Activated CD4-positive, alpha-beta T cell treated with anti-CD3 and anti-CD28 coated beads, Interleukin-2, amount 50 U/mL, for 48 hours (primary cell): Measurements from ENCODE around the gene CSNK2A3.
"Not testable (repeated sequence)": the region's sequence is repeated elsewhere in the genome, so short reads cannot be mapped to it uniquely, and the experiment has no call there.

Source experiments
- DNase-seq, 2 experiments: peaks; one replicate each; pipeline ENCODE4 v3.0.0-alpha.2; 2020

CSNK2A3 gene

DNA sequence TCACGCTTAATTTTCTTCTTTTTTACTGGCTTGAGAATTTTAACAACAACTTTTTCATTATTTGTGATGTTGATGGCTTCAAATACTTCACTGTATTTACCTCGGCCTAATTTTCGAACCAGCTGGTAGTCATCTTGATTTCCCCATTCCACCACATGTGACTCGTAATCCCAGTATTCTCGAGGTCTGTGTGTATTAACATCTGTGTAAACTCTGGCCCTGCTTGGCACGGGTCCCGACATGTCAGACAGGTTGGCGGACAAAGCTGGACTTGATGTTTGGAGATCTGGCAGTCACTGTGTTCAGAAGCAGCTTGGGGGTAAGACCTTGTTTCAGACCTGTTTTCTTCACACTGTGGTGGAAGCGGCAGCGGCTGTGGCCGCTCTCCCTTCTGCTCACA, at the start of gene CSNK2A3:
CSNK2A3 (minus strand) TSS at position 373 of the 400 bp plus-strand sequence; CDS start at position 242, 131 bp downstream.
- not testable (repeated sequence) for DNase-seq

DNA sequence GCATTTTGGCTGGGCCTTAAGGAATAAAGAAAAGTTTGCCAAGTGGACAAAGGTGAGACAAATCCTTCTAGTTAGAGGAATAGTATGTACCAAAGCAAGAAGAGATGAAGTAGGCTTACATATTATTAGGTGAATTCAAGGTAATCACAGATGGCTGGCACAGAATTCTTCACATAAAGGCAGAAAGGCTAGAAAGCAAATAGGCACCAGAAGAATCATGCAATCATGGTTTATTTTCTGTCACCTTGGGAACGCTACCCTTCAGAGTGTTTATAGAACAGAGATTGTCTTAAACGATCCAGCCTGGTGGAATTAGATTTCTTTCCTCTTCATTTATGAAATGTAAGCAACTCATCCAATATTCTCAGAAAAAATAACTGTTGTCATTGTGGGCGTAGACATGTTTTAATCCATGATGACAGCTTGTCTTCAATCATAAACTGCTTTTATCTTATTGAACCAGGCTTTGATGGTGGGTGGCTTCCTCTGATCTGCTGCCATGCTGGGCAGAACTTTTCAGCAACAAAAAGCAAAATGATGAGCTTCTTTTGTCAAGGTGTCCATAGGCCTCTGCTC, 49.0 kb upstream of the CSNK2A3 start:
- no peak for DNase-seq

DNA sequence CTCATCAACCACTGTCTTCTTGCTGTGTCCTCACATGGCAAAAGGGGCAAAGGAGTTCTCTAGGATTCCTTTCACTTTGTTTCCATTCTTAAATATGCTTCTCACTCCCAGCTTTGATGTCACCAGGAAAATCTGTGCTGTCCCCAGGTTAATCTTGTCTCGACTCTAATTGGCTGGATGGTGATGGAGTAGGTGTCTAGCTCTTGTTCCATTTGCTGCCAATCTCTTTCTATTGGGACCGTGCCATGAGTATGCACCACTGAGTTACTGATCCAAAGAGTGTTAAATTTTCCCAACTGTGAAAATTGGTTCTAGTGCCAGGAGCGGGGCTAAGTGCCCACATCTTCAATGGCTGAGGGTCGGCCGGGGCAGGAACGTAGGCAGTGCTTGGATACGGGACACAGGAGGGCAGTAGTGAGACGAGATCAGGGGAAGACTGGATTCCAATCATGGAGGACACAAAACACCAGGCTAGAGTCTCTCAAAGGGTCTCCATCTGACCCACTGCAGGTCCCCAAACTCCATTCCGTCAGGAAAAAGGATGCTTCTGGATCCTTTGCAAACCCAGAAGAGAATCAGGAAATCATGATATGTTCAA, 47.7 kb upstream of the CSNK2A3 start:
- DNase-seq = peak in 1 of 2 experiments; percentile 4

DNA sequence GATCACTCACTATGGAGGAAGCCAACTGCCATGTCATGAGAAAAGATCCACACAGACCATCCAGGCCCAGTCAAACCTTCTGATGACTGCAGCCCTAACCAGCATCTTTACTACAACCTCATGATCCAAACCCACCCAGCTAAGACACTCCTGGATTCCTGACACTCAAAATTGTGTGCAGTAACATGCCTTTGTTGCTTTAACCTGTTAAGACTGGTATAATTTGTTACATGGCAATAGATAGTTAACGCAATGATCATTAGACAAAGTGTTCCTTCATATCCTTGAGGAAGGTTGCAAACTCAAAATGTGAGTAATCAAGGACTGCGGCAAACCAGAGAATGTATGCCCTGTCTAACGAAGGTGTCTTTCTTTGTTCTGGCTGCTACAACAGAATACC, 47.1 kb upstream of the CSNK2A3 start:
- DNase-seq = no peak

DNA sequence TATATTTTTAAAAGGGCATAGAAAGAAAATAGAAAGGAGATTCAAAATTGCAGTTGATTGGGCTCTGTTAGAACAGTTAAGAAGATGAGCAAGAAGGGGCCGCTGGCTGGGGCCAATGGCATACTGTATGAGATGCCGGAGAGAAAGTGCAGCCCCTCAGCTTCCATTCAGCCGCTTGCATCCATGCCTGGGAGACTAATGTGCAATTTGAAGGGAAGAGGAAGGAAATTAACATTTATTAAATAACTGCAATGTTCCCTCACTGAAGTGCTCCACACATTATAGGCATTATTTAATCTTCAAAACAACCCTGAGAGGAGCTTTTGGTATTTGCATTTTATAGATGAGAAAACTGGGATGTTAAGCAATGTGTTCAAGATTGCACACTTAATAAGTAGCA, 44.7 kb upstream of the CSNK2A3 start:
- no peak for DNase-seq

DNA sequence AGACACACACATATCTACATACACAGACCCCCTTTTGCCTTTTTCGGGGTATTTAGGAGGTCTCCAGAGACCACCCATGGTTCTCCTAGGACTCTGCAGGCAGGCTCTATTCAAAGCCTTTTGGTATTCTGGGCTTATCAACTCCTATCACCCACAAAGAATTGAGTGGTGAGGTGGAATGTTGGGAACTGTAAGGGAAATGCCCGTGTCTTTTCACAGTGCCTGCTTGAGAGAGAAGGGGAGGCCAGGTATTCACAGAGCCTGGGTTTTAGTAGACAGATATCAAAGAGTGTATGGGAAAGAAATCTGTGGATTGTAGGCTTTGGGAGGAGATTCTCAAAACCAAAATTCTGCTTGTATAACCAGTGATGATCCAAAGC, 44.0 kb upstream of the CSNK2A3 start:
- DNase-seq = no peak

DNA sequence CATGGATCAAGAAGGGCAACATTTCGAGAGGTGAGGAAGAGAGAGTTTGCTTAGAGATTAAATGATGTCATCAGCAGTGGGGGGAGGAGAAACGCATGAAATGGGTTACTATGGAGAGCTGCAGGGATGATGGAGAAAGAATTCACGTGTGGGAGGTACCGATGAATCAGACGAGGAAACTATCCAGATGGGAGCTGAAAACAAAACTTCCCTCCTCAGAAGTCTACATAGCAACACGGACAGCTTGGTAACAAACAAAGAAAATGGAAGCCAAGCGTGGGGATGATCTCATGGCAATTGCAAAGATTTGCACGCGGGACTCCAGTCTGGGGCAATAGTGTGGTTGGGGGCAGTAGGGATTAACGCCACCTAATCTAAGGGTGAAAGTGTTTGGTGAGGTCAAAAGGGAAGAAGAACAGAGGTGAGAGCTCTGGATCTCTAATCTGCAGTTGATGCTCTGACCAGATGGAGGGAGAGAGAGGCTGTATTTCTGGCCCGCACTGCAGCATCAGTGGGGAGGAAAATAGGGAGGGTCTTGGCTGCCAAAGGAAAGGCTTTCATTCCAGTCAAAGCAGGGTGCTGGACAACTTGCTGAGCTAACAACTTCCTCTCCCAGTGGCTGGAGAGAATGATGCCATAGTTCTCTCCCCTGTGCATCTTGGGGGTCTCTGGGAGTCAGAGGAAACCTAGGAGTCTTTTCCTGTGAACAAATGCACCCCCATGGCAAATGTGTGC, 43.4 kb upstream of the CSNK2A3 start:
- no peak for DNase-seq

DNA sequence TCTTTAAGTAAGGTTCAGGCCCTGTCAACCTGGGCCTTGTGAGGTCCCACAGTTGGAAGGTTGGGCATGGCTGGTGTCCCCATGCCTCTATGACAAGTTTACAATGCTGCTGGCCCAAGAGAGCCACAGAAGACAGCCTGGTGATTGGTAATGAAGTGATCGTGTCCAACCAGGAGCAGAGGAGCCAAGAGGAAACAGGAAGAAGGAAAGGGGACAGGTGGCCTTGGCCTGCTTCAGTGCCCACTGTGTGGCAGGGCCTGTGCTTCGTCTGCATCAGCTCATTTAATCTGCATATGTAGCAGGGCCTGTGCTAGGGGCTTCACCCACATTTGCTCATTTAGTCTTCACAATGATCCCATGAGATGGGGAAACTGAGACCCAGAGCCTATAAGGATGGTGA, 42.1 kb upstream of the CSNK2A3 start:
- DNase-seq = no peak

DNA sequence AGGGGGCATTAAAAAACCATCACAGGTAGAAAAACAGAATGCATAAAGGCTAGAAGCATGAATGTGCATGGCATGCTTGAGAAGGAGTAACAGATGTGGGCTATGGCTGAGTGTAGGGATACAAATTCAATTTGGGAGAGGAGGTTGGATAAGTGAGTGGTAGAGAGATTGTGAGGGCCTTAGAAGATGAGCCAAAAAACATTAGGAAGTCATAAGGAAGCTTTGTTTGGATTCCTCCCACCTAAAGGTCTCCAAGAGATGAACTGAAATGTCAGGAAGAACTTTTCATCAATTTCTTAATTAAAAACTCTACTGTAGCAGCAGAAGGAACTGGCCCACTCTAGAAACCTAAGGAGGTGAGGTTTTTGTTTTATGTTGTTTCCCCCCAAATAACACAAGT, 41.2 kb upstream of the CSNK2A3 start:
- no peak for DNase-seq

DNA sequence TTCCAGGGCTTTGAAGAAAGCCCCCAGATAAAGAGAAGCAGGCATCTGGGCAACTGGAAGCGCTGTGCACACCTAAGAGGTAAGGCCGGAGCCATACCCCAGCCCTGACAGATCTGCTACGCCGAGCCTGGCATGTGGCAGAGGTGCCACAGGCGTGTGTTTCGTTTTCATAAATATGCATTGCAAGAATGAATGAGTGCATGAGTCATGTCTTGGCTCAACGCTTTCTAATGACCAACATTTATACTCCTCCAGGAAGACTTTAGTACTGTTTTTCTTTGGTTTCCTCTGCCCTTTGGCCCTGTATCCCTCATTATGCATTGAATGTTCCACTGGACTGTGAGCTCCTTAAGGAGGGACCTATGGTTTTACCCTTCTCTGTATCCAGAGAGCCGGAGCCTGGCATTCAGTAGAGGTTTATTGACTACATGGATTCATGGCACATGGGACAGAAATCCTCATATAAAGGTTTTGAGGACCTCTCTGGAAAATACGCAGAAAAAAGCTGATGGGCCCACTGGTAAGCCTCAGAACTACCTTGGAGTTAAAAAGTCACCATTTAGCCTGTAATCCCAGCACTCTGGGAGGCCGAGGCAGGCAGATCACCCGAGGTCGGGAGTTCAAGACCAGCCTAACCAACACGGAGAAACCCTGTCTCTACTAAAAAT, 38.9 kb upstream of the CSNK2A3 start:
- DNase-seq = no peak

DNA sequence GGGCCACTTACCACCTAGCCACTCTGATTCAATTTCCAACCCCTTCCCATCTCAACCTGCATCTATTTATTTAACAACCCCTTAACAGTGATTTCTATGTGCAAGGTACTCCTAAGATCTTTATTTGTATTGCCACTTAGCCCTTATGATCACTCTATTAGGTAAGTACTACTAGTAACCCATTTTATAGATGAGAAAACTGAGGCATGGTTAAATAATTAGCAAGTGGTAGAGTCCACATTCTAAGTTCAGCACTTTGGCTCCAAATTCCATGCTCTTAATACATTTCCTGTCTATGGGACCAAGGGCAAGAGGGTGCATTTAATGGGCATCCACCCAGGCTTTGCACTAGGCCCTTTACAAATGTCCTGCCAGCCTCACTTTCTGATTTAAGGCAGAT, 38.1 kb upstream of the CSNK2A3 start:
- no peak for DNase-seq

DNA sequence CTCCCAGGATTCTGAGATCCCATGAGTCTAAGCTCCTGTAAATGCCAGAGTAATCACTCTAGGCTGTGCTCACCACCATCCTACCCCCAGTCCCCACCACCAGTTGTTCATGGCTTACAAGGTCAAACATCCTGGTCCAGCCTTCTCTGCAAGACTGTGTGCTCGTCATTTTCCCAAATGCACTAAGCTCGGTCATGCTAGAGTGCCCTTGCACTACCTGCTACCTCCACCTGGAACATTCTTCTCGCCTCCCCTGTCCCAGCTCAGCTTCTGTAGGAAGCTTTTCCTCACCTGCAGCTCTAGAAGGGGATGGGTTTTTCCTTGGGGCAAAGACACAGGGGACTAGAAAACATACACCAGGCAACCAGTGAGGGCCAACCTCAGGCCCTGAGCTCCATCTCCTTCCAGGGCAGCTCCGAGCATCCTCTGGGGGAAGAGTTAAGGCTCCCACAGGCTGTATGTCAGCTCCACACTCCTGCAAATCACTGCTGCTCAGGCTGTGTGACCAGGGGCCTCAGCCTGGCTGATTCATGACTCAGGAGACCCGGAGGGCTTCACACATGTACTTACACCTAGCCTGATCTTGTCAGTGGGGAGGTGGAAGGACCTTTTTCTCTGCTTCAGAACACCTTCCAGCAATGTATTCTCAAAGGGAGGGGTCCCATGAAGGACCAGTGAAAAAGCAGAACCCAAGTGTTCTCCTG, 37.2 kb upstream of the CSNK2A3 start:
- no peak for DNase-seq

DNA sequence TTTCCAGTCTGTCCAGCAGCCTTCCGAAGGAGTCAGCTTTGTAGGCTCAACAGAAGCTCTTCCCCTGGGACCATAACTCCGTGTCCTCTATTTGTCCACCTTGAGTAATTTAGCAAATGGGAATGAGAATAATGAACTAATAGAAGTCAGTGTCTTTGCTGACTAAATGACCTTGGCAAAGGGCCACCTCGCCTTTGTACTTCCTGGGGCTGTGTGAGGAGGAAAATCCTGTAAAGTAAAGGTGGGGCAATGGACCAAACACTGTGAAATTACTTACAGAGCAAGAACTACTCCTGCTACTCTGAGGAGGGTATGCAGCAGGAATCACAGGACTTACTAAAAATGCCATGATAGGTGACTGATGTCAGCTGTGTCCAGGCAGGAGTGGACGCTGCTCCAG, 36.2 kb upstream of the CSNK2A3 start:
- no peak for DNase-seq

DNA sequence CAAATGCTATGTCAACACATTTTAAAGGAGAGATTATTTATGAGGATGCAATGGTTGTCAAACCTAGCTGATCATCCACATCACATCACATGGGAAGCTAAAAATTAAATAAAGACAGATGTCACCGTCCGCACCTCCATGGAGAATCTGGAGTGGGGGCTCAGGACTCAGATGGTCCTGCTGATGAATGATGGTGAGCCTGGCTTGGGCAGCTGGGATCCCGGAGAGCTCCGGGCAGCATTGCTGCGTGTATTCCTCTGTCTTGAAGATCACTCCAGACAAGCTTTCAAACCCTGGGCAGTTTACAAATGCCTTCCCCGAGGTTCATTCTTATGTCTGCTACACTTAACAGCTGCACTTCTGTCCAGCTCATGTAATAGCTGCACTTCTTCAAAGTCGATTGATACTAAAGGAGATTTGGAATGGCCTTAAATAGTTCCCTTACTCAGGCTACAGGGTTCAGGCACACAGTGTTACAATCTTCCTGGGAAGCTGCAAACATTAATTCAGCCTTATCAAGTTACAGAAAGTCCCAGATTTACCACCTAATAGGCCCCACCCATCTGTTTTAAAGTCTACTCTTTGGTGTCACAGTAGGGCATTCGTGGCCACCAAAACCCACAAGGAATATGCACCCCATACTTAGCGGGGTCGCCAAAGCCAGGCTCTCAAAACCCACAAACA, 34.7 kb upstream of the CSNK2A3 start:
- no peak for DNase-seq

DNA sequence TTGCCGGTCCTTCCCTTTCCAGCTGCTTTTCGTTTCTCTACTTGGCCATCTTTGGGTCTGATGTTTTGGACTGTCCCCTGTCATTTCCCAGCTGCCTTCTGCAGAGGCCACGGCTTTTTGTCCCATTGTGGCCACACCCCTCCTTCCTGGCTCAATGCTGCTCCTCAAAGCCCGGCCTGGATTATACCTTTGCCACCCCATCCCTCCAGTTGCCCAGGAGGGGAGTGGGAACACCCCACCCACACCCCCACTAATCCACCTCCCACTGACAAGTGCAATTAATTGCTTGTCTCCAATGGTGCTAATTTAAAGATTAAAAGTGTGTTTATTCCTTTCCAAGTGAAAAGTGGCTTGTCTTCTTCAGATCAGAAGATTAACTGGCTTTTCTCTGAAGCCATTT, 34.2 kb upstream of the CSNK2A3 start:
- DNase-seq = no peak

DNA sequence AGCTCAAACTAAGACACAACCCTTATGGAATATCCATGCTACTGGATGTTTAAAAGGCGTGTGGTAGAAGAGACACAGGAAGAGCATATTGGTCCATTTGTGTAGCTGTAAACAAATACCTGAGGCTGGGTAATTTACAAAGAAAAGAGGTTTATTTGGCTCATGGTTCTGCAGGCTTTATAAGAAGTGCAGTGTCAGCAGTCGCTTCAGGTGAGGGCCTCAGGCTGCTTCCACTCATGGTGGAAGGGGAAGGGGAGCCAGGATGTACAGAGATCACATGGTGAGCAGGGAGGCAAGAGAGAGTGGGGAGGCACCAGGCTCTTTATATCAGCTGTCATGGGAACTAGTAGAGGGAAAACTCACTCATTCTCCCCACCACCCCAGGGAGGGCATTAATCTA, 31.8 kb upstream of the CSNK2A3 start:
- no peak for DNase-seq

DNA sequence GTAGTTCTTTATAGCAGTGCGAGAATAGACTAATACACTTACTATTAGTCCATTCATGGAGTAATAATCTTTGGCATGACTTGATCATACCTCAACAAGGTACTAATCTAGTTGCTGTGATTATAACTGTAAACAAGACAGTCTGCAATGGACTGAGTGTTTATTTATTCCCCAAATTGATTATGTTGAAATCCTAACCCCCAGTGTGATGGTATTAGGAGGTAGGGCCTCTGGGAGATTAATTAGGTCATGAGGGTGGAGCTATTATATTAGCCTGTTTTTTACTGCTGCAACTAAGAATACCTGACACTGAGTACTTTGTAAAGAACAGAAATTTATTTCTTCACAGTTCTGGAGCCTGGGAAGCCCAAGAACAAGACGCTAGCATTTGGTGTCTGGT, 30.9 kb upstream of the CSNK2A3 start:
- DNase-seq = no peak

DNA sequence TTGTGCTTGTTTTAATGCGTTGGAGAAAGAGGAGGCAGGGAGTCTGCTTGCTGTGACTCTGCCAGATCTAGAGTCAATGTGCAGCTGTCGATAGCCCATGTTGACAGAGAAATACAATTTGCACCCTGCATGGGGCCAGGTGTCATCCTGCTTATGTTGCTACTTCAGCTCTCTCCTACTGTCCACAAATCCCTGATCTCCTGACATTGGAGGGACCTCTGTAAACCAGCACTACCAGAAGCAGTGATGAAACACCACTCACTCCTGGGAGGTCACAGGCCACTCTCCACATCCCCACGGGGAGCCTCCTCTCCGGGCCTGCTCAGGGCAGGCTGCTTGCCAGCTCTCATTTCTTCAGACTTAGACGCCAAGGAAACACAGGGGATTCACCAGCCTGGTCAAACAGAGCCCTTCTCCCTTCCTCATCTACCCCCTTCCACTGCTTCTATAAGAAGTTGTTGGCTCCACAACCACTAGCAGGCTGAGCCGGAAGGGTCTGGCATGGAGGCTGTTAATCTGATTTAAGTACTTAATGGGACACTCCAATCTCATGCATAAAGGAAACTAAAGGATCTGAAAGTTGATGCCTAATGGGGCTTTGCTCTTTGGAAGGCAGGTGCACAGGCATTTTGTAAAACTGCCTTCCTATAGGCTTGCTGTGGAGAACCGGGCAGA, 29.9 kb upstream of the CSNK2A3 start:
- no peak for DNase-seq

DNA sequence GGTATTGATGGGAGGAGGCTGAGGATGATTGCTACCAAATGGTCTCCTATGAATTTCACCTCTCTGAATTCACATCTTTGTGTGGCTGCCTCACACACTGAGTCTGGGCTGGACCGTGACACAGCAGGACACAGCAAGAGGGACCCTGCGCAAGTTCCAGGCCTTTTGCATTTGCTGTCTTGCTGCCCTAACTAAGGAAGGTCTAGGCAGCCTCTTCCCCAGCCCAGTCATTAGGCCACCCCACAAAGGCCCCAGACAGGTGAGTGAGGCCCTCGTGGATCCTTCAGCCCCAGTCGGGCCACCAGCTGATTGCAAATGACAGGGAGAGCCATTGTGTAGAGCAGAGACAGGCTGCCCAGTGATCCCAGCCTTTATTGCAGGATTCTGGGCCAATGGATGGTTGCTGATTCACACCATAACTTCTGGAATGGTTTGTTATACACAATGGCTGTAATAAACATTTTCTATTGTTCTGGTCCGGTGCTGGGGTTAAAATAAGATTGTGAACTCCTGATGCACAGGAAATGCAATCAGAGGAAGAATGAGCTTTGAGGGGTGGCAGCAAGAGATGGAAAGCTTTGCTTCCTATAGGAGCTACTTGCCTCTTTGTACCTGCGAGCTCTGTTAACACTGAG, 28.5 kb upstream of the CSNK2A3 start:
- DNase-seq = no peak

DNA sequence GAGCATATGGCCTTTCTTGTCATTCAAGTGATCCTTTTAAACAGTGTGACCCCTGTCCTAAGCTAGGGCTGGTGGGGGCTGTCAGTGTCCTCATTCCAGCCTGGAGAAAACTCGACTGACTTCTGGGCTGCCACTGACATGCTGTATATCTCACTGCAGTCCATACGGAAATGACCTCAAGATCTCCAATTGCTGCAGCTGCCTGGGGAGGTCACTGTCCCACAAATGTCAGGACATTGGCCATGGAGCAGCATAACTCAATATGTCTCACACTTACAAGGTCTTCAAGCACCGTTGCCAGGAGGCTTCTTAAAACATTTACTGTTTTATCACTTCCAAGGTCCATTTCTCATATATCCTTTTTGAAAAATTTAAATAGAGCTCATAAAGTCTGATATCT, 27.8 kb upstream of the CSNK2A3 start:
- DNase-seq = no peak

DNA sequence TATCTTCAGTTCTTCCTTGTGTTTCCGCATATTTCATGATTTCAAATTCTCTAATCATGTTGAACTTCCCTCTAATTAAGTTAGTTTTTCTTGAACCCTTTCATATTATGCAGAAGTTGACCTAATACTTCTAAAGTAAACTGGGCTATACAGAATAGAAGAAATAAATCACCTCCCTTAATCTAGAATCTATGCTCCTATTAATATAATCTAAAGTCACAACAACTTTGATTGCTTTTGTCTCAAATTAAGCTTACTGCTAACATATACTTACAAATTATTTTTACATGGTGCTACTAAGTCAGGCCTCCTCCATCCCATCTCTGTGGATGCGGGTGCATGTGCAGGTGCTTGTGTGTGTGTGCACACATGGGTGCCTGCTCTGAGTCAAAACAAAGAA, 27.3 kb upstream of the CSNK2A3 start:
- no peak for DNase-seq

DNA sequence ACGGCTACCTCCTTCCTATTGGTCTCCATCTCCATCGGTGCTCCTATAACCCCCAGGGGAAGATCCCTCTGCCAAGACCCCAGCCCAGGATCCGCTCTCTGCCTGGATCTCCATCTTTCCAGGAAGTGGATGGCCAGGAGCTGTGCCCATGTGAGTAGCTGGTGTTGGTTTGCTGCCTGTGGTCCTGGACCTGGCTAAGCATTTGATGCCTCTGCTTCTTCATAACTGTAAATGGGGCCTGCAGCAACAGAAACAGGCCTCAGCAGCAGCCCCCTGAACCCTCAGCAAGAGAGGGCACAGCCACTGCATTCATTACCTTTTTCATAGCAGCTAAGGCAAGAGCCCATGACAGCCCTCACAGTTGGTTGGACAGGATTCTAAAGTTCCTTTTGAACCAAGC, 26.6 kb upstream of the CSNK2A3 start:
- no peak for DNase-seq
